Umbilical cord (tissue), 2 donors: Measurements from ENCODE around the gene CD244. TPM values are rescaled to one million over a fixed set of nuclear protein-coding genes. Genes with fewer than 3 reads are reported as not detected.
A peak's percentile ranks its signal among the peaks of the same experiment; 100 is the strongest.
"Not testable (repeated sequence)": the region's sequence is repeated elsewhere in the genome, so short reads cannot be mapped to it uniquely, and the experiment has no call there.

Experiments
- DNase-seq: peaks from one replicate; pipeline ENCODE4 v3.0.0-alpha.2; 2015; ENCODE audit warnings: low spot score
- total RNA-seq: library from RNA; depleted of rRNA; stranded (reverse); fragments of >200 nt; gene quantifications from one replicate; pipeline ENCODE4 v1.2.3, GENCODE V29; 2014; ENCODE audit warnings: low replicate concordance; ENCODE audit not compliant: insufficient read depth

The CD244 gene
- total RNA-seq, 1 donor from 2014 or later = 1.9 TPM

DNA sequence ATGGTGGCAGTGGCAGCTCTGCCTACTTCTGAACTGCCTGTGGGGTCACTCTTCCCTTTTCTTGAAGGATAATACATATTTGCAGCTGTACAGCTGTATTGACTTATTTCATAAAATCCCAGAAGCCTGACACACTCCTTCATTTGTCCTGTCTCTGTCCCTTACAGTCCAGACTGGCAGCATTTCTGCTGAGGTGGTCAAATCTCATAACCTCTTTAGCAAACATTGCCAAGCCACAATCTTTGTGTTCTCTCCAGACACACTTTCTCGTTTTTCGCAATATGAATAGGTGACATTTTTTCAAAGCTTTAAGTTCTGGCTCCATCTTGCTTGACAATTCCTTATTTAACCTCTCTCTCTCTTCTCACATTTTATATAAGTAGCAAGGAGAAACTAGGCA is 51.5 kb downstream of the CD244 start:
- no peak for DNase-seq

DNA sequence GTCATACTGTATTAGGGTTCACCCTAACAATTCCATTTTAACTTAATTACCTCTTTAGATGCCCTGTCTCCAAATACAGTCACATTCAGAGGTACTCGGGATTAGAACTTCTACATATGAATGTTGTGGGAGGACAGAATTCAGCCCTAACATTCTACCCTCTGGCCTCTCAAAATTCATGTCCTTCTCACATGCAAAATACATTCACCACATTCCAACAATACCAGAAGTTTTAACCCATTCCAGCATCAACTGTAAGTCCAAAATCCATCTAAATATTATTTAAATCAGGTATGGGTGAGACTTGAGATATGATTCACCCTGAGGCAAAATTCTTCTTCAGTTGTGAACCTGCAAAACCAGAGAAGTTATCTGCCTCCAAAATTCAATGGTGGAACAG is 52.2 kb downstream of the CD244 start:
- peak; percentile 18 for DNase-seq

DNA sequence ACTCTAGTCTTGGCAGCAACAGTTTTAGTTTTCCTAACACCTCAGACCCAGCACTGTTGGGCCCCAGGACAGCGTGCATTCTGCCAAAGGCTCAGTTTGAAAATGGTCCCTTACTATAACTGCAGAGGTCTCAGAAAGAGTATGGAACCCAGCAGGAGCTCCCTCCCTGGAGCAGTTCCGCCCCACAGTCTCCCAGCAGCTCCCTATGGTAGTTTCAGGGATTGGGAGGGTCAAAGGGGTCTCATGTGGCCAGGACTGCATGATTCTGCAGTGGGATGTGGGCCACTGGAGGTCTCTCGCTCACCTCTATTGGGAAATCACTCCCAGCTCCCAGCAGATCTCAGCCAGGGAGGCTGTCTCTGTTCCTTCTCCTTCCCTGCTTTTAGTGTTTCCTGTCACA is 54.4 kb downstream of the CD244 start:
- DNase-seq = no peak

DNA sequence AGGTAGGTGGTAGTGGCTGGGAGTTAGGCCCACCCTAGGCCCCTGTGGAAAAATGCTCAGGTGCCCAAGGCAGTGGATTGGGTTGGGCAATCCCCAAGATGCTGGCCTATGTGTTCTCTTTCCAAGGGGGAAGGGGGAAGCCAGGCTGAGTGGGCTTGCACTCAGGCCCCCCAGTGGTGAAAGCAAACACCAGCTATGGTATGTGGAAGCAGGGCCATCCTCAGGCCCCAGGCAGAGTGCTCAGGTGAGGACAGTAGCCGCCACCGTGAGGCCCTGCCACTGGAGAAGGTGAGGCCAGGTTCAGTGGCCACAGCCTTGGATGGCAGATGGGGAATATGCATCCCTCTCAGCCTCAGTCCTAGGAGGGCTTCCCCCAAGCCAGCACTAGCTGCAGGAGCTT is 54.9 kb downstream of the CD244 start:
- DNase-seq = no peak

DNA sequence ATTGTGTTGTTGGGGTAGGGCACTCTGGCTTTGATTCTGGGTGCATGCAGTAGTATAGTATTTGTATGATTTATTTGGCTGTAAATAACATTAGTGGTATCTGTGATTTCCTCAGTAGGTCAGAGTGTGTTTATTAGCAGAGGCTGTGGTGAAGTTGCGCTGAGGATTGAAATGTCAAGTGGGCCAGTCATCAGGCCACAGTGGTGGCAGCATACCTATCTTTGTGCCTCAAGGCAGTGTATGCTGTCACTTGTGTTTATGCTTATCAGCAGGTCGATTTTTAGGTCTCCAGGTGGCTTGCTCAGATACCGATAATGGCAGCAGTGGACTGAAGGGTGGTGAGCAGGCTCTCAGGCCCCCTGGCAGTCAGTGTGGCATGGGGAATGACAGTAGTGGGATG is 55.4 kb downstream of the CD244 start:
- DNase-seq = no peak

DNA sequence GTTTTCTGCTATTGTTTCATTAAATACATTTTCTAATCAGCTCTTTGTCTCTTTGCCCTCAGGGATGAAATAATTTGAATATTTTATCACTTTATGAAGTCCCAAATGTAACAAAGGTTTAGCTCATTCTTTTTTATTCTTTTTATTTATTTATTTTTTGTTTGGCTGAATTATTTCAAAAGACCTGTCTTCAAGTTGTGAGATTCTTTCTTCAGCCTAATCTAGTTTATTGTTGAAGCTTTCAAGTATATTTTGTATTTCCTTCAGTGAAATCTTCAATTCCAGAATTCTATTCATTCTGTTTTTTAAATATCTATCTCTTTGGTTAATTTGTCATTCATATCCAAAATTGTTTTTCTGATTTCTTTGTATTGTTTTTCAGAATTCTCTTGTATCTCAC is 55.9 kb downstream of the CD244 start:
- DNase-seq = no peak

DNA sequence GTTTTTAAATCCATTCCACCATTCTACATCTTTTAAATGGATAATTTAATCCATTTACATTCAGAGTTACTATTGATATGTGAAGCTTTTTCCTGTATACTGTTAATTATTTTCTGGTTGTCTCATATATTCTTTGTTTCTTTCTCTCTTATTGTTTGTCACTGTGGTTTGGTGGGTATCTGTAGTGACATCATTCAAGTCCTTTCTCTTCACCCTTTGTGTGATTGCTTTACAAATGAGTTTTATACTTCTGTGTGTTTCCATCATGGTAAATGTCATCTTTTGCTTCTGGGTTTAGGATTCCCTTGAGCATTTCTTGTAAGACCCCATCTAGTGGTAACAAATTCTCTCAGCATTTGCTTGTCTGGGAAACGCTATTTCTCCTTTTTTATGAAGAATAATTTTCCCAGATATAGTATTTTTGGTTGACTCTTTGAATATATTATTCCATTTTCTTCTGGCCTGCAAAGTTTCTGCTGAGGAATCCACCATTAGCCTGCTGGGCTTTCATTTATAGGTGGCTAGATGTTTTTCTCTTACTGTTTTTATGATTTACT is 56.5 kb downstream of the CD244 start:
- DNase-seq = no peak

DNA sequence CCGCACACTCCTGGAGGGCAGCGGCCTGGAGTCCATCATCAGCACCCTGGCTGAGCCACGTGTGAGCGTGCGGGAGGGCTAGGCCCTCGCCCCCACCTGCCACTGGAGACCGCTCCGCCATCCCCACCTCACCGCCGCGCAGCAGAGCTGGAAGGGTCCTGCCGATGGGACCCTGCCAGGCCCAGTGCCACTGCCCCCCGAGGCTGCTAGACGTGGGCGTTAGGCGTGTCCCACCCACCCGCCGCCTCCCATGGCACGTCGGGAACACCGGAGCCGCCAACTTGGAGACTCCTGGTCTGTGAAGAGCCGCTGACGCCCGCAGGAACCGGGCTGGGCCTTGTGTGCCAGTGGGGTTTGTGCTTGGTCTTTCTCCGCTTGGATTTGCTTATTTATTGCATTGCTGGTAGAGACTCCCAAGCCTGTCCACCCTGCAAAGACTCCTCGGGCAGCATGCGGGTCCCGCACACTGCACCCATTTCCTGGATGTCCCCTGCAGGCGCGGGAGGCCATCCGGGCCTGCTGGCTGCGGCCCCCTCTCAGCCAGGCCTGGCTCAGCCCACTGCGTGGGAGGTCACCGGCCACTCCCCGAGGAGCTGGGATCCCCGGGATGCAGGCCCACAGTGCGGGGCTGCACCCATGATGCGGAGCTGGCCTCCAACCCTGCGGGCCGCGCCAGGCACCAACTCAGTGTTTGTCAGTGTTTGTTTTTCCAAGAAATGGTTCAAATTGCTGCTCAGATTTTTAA is 60.7 kb downstream of the CD244 start:
- DNase-seq = no peak

DNA sequence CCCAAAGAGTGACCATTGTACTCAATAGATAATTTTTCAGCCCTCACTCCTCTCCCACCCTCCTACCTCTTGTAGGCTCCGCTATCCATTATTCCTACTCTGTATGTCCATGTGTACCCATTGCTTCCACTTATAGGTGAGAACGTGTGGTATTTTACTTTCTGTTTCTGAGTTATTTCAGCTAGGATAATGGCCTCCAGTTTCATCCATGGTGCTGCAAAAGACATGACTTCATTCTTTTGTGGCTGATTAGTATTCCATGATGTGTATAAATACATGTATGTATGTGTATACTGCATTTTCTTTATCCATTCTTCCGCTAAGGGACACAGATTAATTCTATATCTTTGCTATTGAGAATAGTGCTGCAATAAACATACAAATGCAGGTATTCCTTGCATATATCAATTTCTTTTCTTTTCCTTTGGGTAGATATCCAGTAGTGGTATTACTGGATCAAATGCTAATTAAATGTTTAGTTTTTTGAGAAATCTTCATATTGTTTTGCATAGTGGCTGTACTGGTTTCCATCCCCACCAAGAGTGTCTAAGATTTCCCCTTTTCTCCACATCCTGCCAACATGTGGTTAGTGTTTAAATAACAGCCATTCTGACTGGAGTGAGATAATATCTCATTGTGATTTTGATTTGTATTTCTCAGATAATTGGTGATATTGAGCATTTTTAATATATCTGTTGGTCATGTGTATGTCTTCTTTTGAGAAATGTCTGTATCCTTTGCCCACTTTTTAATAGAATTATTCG is 61.9 kb downstream of the CD244 start:
- DNase-seq = no peak

DNA sequence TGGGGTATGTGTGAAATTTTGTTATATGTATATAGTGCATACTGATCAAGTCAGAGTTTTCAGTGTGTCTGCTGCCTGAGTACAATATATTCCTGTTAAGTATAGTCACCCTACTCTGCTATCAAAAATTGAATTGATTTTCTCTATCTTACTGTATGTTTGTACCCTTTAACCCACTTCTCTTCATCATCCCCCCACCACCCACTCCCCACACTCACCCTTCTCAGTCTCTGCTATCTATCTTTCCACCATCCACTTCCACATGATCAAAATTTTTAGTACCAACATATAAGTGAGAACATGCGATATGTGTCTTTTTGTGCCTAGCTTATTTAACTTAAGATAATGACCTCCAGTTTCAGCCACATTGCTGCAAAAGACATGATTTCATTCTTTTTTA is 62.5 kb downstream of the CD244 start:
- no peak for DNase-seq

DNA sequence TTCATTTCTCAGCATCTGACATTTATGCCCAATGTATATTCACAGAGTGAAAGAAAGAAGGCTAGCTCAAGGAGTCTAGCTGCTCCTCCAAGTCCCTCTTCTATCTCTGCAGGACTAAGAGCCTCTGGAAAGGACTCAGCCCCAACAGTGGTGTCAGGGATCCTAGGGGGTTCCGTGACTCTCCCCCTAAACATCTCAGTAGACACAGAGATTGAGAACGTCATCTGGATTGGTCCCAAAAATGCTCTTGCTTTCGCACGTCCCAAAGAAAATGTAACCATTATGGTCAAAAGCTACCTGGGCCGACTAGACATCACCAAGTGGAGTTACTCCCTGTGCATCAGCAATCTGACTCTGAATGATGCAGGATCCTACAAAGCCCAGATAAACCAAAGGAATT is 63.0 kb downstream of the CD244 start:
- no peak for DNase-seq

DNA sequence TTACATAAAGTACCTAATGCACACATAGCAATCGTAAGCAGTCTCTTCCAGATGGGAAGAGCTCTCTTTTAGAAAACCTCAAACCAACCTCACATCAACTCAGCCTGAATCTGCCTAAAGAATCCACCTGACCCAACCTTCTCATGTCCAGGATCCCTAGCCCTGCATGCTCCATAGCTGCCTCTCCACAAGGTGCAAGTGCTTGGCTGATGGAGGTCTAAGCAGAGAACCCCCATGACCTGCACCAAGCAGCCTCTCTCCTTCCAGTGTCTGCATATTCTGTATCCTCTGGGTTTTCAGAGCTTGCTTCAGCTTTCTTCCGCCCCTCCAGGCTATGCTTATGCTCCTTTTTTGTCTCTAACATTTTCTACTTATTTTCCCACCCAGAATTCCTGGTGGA is 64.2 kb downstream of the CD244 start:
- no peak for DNase-seq

DNA sequence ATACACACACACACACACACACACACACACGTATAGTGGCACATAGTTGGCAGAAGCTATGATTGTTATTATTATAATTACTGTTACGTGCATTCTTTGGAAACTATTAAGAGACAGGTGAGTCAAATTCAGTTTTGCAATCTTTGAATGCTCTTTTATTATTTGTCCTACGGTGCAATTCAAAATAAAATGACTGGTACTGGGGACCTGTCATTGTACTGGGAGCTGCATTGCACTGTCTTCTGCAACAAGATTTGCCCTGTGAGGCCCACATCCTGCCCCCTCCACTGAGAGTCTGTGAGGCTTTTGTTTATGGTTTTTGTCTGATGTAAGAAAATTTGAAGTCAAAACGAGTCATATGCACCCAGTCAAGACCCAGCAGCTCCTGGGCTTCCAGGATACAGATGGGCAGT is 64.8 kb downstream of the CD244 start:
- DNase-seq = no peak

DNA sequence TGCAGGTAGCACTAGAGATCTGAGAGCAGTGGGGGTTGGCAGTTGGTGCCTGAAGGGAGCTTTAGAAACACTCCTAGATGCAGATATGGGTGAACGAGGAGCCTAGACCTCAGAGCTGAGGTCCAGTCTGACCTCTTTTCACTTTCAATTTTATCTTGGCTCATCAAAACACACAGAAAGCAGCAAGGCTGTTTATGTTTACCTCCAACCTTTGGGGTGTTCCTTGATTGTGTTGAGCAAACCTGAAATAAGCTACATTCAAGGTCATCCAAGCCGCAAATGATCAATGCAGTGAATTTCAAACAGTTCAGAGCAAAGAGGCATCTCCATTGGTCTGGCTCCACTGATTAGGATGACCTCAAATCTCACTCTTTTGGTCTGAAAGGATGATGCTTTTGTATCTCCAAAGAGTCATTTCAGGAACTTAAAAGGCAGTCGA is 65.4 kb downstream of the CD244 start:
- DNase-seq = no peak

DNA sequence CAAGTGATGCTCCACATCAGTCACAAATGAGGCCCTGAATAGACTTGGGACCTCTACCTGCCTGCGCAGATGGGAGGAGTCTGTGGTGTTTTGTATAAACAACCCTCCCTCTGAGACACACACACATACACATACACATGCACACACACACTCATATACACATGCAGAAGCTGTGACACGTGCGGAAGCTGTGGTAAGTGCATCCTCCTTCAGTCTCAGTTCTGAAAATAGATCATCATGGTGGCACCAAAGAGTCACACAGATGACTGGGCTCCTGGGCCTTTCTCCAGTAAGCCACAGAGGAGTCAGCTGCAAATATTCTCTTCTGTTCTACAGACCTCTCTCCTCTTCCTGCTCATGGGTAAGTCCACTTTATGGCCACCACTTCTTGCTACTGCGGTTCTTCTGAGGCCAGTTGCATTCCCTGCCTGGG is 66.7 kb downstream of the CD244 start, which contains the start of gene LY9:
LY9 (plus strand) TSS at position 224 of the 433 bp plus-strand sequence; CDS start at position 238, 14 bp downstream.
- no peak for DNase-seq

DNA sequence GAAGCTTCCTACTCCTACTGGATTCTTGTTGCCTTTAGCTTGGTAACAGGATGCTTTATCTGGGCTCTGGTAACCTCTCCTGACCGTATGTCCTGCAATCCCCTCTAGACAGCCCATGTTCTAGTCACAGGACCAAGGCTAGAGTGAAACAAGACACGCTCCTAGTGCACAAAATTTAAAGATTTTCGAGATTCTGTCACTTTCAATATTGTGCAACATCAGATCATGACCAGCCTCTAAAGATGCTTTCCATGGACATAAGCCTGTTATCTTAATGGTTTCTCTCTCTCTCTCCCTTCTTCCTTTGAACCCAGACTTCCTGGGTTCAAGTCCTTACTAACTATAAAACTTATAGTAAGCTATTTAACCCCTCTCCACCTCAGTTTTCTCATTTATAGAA is 68.3 kb downstream of the CD244 start:
- DNase-seq = no peak

DNA sequence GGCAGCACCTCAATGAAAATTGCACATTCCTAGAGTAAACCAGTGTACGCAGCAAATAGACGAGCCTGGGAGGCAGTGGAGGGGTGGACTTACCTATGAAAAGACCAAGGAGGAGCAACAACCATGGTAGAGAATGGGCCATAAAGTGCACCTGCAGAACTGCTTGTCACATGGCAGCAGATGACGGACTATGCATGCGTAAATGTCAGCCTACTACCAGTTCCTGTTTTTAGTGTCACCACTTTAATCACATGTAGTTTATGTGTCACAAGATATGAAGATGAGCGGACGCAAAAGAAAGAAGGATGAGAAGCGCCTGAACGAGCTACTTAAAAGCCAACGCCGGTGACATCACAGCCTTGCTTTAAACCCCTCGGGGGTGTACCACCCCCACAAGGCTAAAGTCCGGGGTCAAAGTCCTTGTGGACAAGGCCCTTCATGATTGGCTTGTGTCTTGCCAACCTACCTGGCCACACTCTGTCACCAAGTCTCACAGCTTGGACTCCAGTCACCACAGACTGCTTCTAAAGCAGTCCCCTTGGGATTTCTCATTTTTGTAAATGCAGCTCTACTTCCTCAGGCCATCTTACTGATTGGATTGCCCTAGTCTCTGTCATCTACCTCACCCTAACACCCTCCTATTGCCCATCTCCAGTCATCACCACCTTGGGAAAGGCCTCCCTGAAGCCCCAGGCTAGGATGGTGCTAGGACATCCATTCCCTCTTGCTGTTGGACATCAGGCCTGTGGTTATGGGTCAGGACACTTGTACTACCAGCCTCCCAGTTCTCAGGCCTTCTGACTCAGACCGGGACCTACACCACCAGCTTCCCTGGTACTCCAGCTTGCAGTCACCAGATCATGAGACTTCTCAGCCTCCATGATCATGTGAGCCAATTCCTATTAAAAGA is 72.7 kb downstream of the CD244 start:
- no peak for DNase-seq

DNA sequence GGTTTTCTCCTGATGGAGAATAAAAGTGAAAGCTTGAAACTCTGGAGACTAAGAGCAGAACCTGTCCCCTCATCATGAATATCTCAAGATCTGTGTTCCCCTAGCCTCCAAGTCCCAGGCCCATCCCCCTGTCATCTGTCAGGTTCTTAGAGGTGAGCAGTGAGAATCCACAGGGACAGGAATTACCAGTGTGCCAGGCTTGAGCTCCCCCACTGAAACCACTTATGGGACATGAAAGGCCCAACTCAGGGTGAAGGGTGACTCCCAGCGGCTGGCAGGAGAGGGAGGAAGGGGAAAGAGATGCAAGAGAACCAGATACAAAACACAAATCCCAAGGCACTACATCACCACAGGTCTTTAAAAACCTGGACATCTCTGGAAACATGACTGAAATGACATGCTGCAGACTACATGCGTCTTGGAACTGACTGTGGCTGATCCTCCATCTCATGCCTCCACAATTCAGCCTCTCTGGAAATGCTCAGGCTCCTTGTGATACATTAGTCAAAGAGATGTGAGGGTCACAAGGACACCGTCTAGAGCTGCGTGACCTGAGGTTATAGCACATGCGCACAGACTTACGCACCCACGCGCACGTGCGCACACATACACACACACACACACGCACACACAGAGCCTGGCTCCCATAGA is 73.5 kb downstream of the CD244 start:
- DNase-seq = no peak

DNA sequence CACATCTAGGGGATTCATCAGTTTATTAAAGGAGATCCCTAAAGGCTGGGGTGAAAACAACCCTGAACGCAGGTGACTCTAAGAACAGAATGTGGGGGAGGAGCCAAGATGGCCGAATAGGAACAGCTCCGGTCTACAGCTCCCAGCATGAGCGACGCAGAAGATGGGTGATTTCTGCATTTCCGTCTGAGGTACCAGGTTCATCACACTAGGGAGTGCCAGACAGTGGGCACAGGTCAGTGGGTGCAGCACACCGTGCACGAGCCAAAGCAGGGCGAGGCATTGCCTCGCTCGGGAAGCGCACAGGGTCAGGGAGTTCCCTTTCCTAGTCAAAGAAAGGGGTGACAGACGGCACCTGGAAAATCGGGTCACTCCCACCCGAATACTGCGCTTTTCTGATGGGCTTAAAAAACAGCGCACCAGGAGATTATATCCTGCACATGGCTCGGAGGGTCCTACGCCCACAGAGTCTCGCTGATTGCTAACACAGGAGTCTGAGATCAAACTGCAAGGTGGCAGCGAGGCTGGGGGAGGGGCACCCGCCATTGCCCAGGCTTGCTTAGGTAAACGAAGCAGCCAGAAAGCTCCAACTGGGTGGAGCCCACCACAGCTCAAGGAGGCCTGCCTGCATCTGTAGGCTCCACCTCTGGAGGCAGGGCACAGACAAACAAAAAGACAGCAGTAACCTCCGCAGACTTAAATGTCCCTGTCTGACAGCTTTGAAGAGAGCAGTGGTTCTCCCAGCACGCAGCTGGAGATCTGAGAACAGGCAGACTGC is 79.5 kb downstream of the CD244 start:
- DNase-seq = not testable (repeated sequence)
